HepG2 (cell line): ENCODE data around the gene TOR1B. TPM values are rescaled to one million over a fixed set of nuclear protein-coding genes. Genes with fewer than 3 reads are reported as not detected.
A peak's percentile ranks its signal among the peaks of the same experiment; 100 is the strongest.

Experiments
- ATAC-seq: fragments of 200-7000 bp; cut with Tn5 transposase; 3 replicates; pipeline ENCODE4 v1.9.1; 2020; ENCODE audit warnings: mild to moderate bottlenecking, moderate library complexity
- BruUV-seq: library from RNA; stranded (reverse); fragments of 400-500 nt; replicated peaks from 2 replicates; lab custom pipeline; 2021; lab: Mats Ljungman, UMichigan
- CTCF ChIA-PET: fragments of 300-600 bp; formaldehyde crosslinking; extraction: SDS; loops from one replicate; lab custom pipeline; 2021; ENCODE audit warnings: low total read pairs, inconsistent platforms, low intra/inter-chr PET ratio; lab: Yijun Ruan, JAX
- POLR2A ChIA-PET: fragments of 350-600 bp; sonication (Branson Sonifier 250); formaldehyde crosslinking; loops from one replicate; lab custom pipeline; 2020; ENCODE audit warnings: antibody characterized with exemption, inconsistent platforms; lab: Yijun Ruan, JAX
- DNase-seq: peaks from one replicate; pipeline ENCODE4 v3.0.0-alpha.2; 2015; ENCODE audit warnings: low spot score
- FAIRE-seq: peaks from 3 replicates; lab custom pipeline; 2011; peaks lifted over from hg19 to GRCh38; lab: Jason Lieb, UNC
- H2AFZ ChIP-seq: one replicate; pipeline ENCODE4 v1.6.1; 2011; ENCODE audit warnings: low read length, inconsistent platforms
- H3K27ac ChIP-seq: fragments of 300-600 bp; 3 replicates; pipeline ENCODE4 v1.8.0; 2011; ENCODE audit warnings: mixed run types, mild to moderate bottlenecking, mixed read lengths, low read length, inconsistent platforms; ENCODE audit not compliant: insufficient read depth; ENCODE audit errors: extremely low read length
- H3K27me3 ChIP-seq, 2 experiments: fragments of 200-600 bp in 1 of 2; 2 replicates in 1 of 2; 3 replicates in 1 of 2; pipeline versions ENCODE4 v1.6.0 to v1.8.0; 2011; ENCODE audit warnings: low read length in 2 of 2, mild to moderate bottlenecking in 2 of 2, moderate library complexity in 2 of 2, inconsistent platforms in 1 of 2; ENCODE audit not compliant: insufficient read depth in 2 of 2, control insufficient read depth in 1 of 2
- H3K36me3 ChIP-seq, 2 experiments: fragments of 200-600 bp in 1 of 2; replicated peaks in 1 of 2; 2 replicates in 1 of 2; 3 replicates in 1 of 2; pipeline versions ENCODE4 v1.5.1 to v1.8.0; 2011; ENCODE audit warnings: low read length in 2 of 2, inconsistent platforms in 1 of 2; ENCODE audit not compliant: insufficient read depth in 2 of 2, control insufficient read depth in 1 of 2
- H3K4me1 ChIP-seq: 2 replicates; pipeline ENCODE4 v1.5.1; 2012; ENCODE audit warnings: low read length, inconsistent platforms; ENCODE audit not compliant: insufficient read depth
- H3K4me2 ChIP-seq: 2 replicates; pipeline ENCODE4 v1.6.0; 2011; ENCODE audit warnings: low read depth, low read length, inconsistent platforms
- H3K4me3 ChIP-seq, 3 experiments: fragments of 200-600 bp in 1 of 3; sonication (generic), shearing (Covaris generic) in 1 of 3; replicated peaks in 1 of 3; 2 replicates each; pipeline ENCODE4 v1.5.1; 2011 to 2016; ENCODE audit warnings: low read length in 3 of 3, inconsistent platforms in 2 of 3, low read depth in 2 of 3, mild to moderate bottlenecking in 2 of 3, control low read depth in 1 of 3, mixed read lengths in 1 of 3; ENCODE audit not compliant: insufficient read depth in 1 of 3
- H3K79me2 ChIP-seq: one replicate; pipeline ENCODE4 v1.6.1; 2011; ENCODE audit warnings: low read length, inconsistent platforms; ENCODE audit not compliant: insufficient read depth
- H3K9ac ChIP-seq: 2 replicates; pipeline ENCODE4 v1.6.0; 2011; ENCODE audit warnings: mild to moderate bottlenecking, low read depth, low read length, inconsistent platforms; ENCODE audit not compliant: insufficient read depth
- H3K9me3 ChIP-seq: 2 replicates; pipeline ENCODE4 v1.5.1; 2012; ENCODE audit warnings: mild to moderate bottlenecking, low read length
- H4K20me1 ChIP-seq: 2 replicates; pipeline ENCODE4 v1.6.0; 2011; ENCODE audit warnings: inconsistent platforms, mild to moderate bottlenecking, low read length, moderate library complexity; ENCODE audit not compliant: insufficient read depth
- GFI1 ChIP-seq: sonication (generic); formaldehyde crosslinking; IDR thresholded peaks from 2 replicates; pipeline ENCODE4 v1.5.0; 2020; ENCODE audit warnings: missing genetic modification reagents, mild to moderate bottlenecking, borderline replicate concordance
- HMG20A ChIP-seq: IDR thresholded peaks from 2 replicates; pipeline ENCODE4 v1.6.1; 2016; ENCODE audit warnings: borderline replicate concordance
- SSRP1 ChIP-seq: IDR thresholded peaks from 2 replicates; pipeline ENCODE4 v1.6.1; 2016; ENCODE audit warnings: control low read depth
- STAG1 ChIP-seq: sonication (generic); formaldehyde crosslinking; IDR thresholded peaks from 2 replicates; pipeline ENCODE4 v1.4.0; 2020; ENCODE audit warnings: missing genetic modification reagents
- TOPORS ChIP-seq: sonication (generic); formaldehyde crosslinking; IDR thresholded peaks from 2 replicates; pipeline ENCODE4 v1.8.0; 2023; ENCODE audit warnings: mild to moderate bottlenecking, missing genetic modification reagents
- WGBS: methylation state at CpG from one replicate; pipeline ENCODE4 v1.1.6; 2017; ENCODE audit warnings: low lambda C conversion rate; 5-methylcytosine and 5-hydroxymethylcytosine counted together
- in situ Hi-C: cut with HindIII; loops from 2 replicates; pipeline ENCODE4 v1.10.0; 2017; ENCODE audit warnings: low pct_unique_long_range_greater_than_20kb; ENCODE audit not compliant: extremely low pct_ligation_motif_present
- intact Hi-C: fragments of 100-400 bp; cut with micrococcal nuclease; formaldehyde crosslinking; loops from one replicate; pipeline ENCODE4 v1.10.0; 2022; ENCODE audit not compliant: unreplicated experiment
- polyA plus RNA-seq, 8 experiments: library from polyadenylated mRNA; depleted of rRNA in 3 of 8; stranded (reverse) in 7 of 8; unstranded in 1 of 8; fragments of >200 nt; fragmentation: Illumina TruSeq in 4 of 8; extraction: Trizol in 4 of 8; gene quantifications; 2 replicates each; pipeline versions ENCODE4 v1.2.1 to v1.2.3, GENCODE V29; 2011 to 2016; ENCODE audit warnings: low read depth in 4 of 8, missing spikeins in 1 of 8, mixed read lengths in 1 of 8; ENCODE audit not compliant: insufficient read depth in 1 of 8
- total RNA-seq, 5 experiments: library from RNA; depleted of rRNA; stranded (reverse); fragments of >200 nt; fragmentation: Illumina TruSeq; extraction: Trizol; gene quantifications; 2 replicates each; pipeline ENCODE4 v1.2.3, GENCODE V29; 2016; ENCODE audit warnings: low read depth in 1 of 5
- TF ChIP-seq, protein P1 (sequence below): sonication (generic); formaldehyde crosslinking; IDR thresholded peaks from 2 replicates; pipeline ENCODE4 v1.5.1; 2020; ENCODE audit warnings: mild to moderate bottlenecking, missing genetic modification reagents
- TF ChIP-seq, protein P2 (sequence below): sonication (generic); formaldehyde crosslinking; IDR thresholded peaks from 2 replicates; pipeline ENCODE4 v1.5.1; 2020; ENCODE audit warnings: missing genetic modification reagents, mild to moderate bottlenecking, borderline replicate concordance
- TF ChIP-seq, protein P3 (sequence below): sonication (generic); formaldehyde crosslinking; IDR thresholded peaks from 2 replicates; pipeline ENCODE4 v1.9.0; 2021; ENCODE audit warnings: mild to moderate bottlenecking, missing genetic modification reagents
- TF ChIP-seq, protein P4 (sequence below): sonication (generic); formaldehyde crosslinking; IDR thresholded peaks from 2 replicates; pipeline ENCODE4 v1.4.0; 2020; ENCODE audit warnings: mild to moderate bottlenecking, missing genetic modification reagents
- TF ChIP-seq, protein P5 (sequence below): sonication (generic); formaldehyde crosslinking; IDR thresholded peaks from 2 replicates; pipeline ENCODE4 v1.9.0; 2021; ENCODE audit warnings: missing genetic modification reagents, borderline replicate concordance

TOR1B gene
- total and polyA plus RNA-seq, 2 of the 13 experiments (the other 11 are each of a cell fraction or from before 2014, with no cell fraction given), result 18.1 to 21.3 TPM

DNA sequence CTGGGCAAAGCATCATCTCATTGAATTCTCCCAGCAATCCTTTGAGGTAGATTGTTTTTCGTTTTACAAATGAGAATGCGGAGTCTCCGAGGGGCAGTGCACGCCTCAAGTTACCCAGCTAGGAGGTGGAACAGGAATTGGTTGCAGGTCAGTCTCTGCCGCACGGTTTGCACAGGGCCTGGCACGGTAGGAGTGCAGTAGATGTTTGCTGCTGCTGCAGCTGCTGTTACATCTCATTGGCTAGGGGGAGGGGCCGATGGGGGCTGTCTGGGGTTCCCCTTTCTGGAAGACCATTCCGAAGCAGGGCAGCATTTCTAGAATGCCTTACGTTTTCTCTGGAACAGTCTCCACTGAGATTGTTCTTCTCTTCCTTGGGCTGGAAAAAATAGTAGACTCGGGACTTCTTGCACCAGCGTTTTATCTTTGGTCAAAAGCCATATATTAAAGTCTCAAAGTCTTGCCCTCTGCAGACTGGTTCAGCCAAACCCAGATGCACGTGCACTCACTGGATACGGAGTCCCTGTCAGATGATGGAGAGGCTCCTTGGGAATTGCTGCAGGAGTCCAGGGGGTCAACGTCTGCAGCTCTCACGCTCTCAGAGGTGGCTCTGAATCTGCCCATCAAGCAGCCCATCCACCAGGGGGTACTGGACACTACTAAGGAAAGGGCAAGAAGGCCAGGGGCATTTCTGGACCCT, 33.5 kb downstream of the TOR1B start:
- Histone ChIP-seq H3K27ac (no peak overlapping the region), H3K4me1 (peaks cover 19% of the 10 kb centered on the region), H3K4me2 (peak overlapping the region; percentile 75), H3K36me3 (peaks cover 0 to 5% of the 10 kb centered on the region in 2 experiments; a peak in 2 of 5 replicates), H3K9me3 (no peaks in the 10 kb centered on the region), H3K79me2 (peaks cover 9% of the 10 kb centered on the region), H4K20me1 (no peaks in the 10 kb centered on the region), H3K9ac (peak overlapping the region; percentile 87; the same call in 1 of the 2 replicates), H3K27me3 (no peaks in the 10 kb centered on the region; a peak in 1 of 5 replicates), H3K4me3 (peak overlapping the region; percentile 73 to 96 (median 94)), H2AFZ (no peak overlapping the region)
- BruUV-seq, result no TSS peak
- POLR2A ChIA-PET, result no interaction called here
- ATAC-seq, result no peak
- 55% methylated on average over 14 of the region's 16 CpGs for WGBS
- no peak for FAIRE-seq
- DNase-seq, result no peak
- TF ChIP-seq HMG20A (CRISPR knock-in tag) (no peak), GFI1 (no peak), SSRP1 (CRISPR knock-in tag) (no peak), STAG1 (no peak), TOPORS (CRISPR knock-in tag) (no peak)
- TF ChIP-seq, protein P1, sequence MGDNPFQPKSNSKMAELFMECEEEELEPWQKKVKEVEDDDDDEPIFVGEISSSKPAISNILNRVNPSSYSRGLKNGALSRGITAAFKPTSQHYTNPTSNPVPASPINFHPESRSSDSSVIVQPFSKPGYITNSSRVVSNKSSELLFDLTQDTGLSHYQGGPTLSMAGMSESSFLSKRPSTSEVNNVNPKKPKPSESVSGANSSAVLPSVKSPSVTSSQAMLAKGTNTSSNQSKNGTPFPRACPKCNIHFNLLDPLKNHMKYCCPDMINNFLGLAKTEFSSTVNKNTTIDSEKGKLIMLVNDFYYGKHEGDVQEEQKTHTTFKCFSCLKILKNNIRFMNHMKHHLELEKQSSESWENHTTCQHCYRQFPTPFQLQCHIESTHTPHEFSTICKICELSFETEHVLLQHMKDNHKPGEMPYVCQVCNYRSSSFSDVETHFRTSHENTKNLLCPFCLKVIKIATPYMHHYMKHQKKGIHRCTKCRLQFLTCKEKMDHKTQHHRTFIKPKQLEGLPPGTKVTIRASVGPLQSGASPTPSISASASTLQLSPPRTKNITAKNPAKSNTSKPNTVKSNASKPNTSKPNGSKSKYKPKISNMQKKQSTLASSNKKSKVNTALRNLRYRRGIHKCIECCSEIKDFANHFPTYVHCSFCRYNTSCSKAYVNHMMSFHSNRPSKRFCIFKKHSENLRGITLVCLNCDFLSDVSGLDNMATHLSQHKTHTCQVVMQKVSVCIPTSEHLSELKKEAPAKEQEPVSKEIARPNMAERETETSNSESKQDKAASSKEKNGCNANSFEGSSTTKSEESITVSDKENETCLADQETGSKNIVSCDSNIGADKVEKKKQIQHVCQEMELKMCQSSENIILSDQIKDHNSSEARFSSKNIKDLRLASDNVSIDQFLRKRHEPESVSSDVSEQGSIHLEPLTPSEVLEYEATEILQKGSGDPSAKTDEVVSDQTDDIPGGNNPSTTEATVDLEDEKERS (CRISPR knock-in tag), result no peak
- TF ChIP-seq, protein P2, sequence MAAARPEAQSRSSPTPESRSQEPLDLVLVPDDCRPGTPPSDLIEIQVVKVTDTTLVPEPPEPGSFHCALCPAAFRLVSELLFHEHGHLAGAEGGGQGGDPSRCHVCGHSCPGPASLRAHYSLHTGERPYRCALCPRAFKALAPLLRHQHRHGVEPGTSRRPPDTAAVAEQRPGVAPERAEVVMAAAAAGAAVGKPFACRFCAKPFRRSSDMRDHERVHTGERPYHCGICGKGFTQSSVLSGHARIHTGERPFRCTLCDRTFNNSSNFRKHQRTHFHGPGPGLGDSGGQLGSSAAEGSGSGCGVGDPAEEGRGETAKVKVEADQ, result no peak
- TF ChIP-seq, protein P3, sequence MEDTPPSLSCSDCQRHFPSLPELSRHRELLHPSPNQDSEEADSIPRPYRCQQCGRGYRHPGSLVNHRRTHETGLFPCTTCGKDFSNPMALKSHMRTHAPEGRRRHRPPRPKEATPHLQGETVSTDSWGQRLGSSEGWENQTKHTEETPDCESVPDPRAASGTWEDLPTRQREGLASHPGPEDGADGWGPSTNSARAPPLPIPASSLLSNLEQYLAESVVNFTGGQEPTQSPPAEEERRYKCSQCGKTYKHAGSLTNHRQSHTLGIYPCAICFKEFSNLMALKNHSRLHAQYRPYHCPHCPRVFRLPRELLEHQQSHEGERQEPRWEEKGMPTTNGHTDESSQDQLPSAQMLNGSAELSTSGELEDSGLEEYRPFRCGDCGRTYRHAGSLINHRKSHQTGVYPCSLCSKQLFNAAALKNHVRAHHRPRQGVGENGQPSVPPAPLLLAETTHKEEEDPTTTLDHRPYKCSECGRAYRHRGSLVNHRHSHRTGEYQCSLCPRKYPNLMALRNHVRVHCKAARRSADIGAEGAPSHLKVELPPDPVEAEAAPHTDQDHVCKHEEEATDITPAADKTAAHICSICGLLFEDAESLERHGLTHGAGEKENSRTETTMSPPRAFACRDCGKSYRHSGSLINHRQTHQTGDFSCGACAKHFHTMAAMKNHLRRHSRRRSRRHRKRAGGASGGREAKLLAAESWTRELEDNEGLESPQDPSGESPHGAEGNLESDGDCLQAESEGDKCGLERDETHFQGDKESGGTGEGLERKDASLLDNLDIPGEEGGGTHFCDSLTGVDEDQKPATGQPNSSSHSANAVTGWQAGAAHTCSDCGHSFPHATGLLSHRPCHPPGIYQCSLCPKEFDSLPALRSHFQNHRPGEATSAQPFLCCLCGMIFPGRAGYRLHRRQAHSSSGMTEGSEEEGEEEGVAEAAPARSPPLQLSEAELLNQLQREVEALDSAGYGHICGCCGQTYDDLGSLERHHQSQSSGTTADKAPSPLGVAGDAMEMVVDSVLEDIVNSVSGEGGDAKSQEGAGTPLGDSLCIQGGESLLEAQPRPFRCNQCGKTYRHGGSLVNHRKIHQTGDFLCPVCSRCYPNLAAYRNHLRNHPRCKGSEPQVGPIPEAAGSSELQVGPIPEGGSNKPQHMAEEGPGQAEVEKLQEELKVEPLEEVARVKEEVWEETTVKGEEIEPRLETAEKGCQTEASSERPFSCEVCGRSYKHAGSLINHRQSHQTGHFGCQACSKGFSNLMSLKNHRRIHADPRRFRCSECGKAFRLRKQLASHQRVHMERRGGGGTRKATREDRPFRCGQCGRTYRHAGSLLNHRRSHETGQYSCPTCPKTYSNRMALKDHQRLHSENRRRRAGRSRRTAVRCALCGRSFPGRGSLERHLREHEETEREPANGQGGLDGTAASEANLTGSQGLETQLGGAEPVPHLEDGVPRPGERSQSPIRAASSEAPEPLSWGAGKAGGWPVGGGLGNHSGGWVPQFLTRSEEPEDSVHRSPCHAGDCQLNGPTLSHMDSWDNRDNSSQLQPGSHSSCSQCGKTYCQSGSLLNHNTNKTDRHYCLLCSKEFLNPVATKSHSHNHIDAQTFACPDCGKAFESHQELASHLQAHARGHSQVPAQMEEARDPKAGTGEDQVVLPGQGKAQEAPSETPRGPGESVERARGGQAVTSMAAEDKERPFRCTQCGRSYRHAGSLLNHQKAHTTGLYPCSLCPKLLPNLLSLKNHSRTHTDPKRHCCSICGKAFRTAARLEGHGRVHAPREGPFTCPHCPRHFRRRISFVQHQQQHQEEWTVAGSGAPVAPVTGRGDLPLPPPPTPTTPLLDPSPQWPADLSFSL (CRISPR knock-in tag), result no peak
- TF ChIP-seq, protein P4, sequence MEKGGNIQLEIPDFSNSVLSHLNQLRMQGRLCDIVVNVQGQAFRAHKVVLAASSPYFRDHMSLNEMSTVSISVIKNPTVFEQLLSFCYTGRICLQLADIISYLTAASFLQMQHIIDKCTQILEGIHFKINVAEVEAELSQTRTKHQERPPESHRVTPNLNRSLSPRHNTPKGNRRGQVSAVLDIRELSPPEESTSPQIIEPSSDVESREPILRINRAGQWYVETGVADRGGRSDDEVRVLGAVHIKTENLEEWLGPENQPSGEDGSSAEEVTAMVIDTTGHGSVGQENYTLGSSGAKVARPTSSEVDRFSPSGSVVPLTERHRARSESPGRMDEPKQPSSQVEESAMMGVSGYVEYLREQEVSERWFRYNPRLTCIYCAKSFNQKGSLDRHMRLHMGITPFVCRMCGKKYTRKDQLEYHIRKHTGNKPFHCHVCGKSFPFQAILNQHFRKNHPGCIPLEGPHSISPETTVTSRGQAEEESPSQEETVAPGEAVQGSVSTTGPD (CRISPR knock-in tag), result no peak
- TF ChIP-seq, protein P5, sequence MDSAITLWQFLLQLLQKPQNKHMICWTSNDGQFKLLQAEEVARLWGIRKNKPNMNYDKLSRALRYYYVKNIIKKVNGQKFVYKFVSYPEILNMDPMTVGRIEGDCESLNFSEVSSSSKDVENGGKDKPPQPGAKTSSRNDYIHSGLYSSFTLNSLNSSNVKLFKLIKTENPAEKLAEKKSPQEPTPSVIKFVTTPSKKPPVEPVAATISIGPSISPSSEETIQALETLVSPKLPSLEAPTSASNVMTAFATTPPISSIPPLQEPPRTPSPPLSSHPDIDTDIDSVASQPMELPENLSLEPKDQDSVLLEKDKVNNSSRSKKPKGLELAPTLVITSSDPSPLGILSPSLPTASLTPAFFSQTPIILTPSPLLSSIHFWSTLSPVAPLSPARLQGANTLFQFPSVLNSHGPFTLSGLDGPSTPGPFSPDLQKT (CRISPR knock-in tag), result no peak
- in situ Hi-C loops, result no loop called here
- intact Hi-C loops, result no loop called here
- CTCF ChIA-PET, result no interaction called here
